ENCODE measurements around the gene HSPB2.

HSPB2 gene

DNA sequence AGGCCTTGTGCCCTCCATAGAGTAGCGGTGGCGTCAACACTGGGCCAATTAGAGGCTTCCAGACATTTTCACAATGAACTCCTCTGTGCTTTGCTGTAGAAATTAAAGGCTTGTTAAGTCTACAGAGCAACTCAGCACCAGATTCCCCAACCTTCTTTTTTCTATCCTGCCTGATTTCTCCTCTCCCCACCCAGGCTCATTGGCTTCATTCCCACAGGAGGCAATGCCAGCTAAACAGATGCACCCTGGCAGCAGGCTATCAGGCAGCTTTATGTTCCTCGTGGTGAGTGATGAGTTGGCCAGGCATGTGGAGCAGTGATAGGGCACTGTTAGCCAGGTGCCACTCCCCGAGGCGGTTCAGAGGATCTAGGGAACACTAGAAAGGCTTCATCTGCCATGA is 29.4 kb downstream of the HSPB2 start:
- no peak for DNase-seq

DNA sequence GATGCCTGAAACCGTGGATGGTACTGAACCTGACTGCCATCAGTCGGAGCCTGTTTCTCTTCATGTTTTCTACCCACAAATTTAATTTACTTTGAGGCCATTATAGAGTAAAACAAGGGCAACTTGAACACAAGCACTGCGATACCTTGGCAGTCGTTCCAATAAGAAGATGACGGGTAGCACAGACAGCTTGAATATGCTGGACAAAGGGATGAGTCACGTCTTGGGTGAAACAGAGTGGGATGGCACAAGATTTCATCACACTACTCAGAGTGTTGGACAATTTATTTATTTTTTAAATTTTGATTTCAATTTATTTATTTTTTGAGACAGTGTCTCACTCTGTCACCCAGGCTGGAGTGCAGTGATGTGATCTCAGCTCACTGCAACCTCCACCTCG is 30.3 kb downstream of the HSPB2 start:
- DNase-seq, result no peak

GRCh38 chr11:111944139-111944538 is 31.6 kb downstream of the HSPB2 start:
- DNase-seq, result no peak

DNA sequence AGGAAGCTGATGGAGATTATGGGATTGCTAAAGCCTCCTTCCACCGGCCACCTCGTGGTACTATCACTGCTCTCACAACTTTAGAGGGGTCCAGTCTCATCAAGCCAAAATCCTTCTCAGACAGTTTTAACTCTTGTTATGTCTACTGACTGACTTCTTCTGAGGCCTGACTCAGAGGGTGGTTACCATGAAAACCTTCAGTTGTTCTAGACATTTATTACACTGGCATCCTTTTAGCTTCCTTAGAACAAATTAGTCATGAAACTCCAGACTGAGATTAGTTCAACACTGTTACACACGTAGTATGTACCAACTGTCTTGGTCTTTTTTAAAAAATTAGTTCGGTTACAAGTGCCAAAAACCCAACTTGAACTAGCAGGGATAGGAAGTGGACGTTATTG is 32.1 kb downstream of the HSPB2 start:
- DNase-seq, result no peak

DNA sequence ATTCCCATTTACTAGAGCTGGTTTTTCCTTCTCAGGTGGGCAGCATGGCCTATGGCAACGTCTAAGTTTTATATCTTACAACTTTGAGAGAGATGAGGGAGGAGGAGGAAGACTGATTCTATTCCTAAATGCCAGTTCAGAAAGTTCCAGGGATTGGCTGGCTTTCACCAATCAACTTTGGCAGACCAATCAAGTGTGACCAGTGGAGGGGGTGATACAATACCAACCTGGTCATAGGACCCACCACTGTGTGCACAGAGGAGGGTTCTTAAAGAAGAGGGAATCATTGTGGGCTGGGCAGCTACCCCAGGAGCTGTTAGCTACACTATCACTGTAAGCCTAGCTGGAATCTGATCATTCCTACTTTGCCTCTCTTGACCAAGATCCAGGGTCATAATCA is 32.7 kb downstream of the HSPB2 start:
- no peak for DNase-seq

DNA sequence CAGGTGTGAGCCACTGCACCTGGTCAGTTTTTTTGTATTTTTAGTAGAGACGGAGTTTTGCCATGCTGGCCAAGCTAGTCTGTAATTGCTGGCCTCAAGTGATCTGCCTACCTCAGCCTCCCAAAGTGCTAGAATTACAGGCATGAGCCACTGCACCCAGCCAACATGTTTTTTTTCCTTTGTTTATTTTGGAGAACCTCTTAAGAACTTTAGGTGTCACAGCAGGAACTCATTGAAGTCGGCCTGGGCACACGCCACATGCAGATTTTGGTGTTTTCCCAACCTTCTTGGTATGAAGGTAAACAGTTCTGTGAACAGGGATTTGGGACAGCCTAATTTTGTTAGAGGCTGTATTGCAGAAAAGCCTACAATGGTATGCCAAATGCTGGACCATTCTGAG is 34.0 kb downstream of the HSPB2 start:
- no peak for DNase-seq

DNA sequence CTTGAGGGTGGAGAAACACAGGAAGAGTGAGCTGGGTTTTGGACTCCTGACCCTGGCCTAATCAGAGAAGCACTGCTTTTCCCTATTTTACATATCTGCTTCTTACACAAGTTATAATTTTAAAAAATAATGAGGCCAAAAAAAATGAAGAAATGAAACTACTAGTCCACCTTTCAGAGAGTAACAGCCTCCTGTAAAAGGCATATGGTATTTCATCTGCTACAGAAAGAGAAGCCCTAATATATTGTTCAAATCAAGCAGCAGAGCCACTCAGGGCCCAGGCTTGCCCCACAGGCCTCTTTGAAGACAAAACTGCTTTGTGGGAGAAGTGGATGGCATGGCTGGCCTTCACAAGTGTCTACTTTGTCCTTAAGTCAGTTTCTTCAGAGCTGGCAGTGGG is 34.6 kb downstream of the HSPB2 start:
- no peak for DNase-seq

DNA sequence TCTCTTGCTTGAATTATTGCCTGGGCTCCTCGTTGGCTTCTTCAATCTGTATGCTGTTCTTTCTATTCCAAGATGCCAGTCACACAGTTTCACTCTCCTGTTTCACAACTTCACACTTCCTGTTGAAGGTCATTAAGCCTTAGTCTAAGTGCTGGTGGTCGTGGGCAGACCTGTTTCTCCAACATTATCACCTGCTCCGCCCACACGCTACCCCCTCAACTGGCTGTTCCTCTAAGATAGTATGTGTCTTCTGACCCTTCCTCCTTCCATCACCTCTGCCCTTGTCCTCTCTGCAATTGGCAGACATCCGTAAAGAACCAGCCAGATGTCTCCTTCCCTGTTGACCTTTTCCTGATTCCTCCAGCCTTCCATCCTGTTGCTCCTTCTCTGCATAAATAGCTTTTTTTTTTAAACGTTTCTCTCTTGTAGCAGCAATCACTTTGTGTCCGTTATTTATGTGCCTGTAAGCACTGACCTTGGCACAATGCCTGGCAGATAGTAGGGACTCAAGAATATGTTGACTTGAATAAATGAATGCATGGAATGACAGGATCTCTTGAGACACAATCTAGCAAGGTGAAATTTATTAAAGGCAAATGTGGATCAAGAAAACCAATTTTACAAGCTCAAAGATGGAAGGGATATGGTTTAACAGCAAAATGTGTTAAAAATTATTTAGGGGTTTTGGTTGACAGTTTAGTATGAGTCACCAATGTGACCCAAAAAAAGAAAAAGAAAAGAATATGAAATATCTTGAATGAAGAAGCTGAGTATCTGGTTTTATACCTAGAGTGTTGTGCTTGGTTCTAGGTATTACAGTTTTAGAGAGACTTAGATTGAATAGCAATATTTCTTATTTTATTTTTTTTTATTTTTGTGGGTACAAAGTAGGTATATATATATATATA is 37.2 kb downstream of the HSPB2 start:
- DNase-seq, result no peak

GRCh38 chr11:111951565-111951964 is 39.0 kb downstream of the HSPB2 start:
- no peak for DNase-seq

DNA sequence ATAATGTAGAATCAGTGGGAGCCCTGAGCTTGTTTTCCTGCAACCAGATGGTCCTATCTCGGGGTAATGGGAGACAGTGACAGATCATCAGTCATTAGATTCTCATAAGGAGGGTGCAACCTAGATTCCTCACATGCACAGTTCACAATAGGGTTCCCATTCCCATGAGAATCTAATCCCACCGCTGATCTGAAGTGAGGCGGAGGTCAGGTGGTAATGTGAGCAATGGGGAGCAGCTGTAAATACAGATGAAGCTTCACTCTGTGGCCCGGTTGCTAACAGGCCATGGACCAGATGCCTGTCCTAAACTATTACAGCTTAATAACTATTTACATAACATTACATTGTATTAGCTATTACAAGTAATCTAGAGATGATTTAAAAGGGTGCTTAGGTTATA is 41.6 kb downstream of the HSPB2 start:
- DNase-seq, result no peak

GRCh38 chr11:111957663-111958444 is 45.3 kb downstream of the HSPB2 start:
- no peak for DNase-seq

DNA sequence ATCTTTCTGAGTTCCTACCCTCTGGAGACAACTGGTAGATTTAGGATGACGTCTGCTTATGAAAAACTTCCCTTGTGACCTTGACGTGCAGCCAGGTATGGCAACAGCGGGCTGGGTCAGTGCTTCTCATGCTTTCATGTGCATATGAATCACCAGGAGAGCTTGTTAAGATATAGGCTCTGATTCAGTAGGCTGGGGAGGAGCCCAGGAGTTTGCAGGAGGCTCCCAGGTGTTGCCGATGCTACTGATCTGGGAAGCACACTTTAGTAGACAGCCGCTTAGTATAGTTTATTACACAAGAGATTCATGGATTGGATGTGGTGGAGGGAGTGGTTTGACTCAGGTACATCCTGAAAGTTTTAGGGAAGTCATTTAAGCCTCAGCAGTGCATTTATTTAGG is 48.4 kb downstream of the HSPB2 start:
- DNase-seq, result no peak

GRCh38 chr11:111961389-111962300 is 49.1 kb downstream of the HSPB2 start:
- no peak for DNase-seq

Data from NCI-H510A (cell line).